ENCODE data around the gene ATP10D. TPM values are rescaled to one million over a fixed set of nuclear protein-coding genes. Genes with fewer than 3 reads are reported as not detected.

The ATP10D gene
- total RNA-seq, 1 experiment from 2014 or later: 5.1 TPM

GRCh38 chr4:47624031-47624441, 139.0 kb downstream of the ATP10D start (continued):
- TF ChIP-seq TCF7L2 (IDR thresholded peaks at IDR 0.05; ENCODE audit: borderline replicate concordance, extremely low read depth, insufficient read depth, insufficient read length): no peak
- no peak for TF ChIP-seq ELF1 (IDR thresholded peaks at IDR 0.05; ENCODE audit: borderline replicate concordance, low read depth)

GRCh38 chr4:47631161-47631560, 146.1 kb downstream of the ATP10D start:
- Histone ChIP-seq H3K4me3 (replicated peaks in 1 of 2; ENCODE audit: low read depth in 1 of 2, low read length in 2 of 2) (no peak overlapping the region), H3K36me3 (ENCODE audit: control insufficient read depth in 1 of 2, insufficient read depth in 2 of 2, low read length in 2 of 2) (no peaks in the 10 kb centered on the region), H3K9me3 (ENCODE audit: control insufficient read depth in 1 of 2, insufficient read depth in 1 of 2, low read depth in 1 of 2, low read length in 2 of 2) (no peaks in the 10 kb centered on the region), H2AFZ (ENCODE audit: low read depth, low read length, poor library complexity, severe bottlenecking) (no peak overlapping the region), H3K9ac (ENCODE audit: low read length) (no peak overlapping the region), H3K4me2 (ENCODE audit: low read length) (no peak overlapping the region), H3K4me1 (ENCODE audit: control insufficient read depth in 1 of 2, insufficient read depth in 2 of 2, low read length in 2 of 2) (no peaks in the 10 kb centered on the region), H3K27me3 (ENCODE audit: insufficient read depth, low read length) (no peaks in the 10 kb centered on the region), H4K20me1 (ENCODE audit: insufficient read depth) (no peaks in the 10 kb centered on the region), H3K9me2 (ENCODE audit: insufficient read depth) (no peaks in the 10 kb centered on the region), H3K79me2 (ENCODE audit: insufficient read depth, low read length) (no peaks in the 10 kb centered on the region), H3K27ac (ENCODE audit: low read depth, low read length) (no peak overlapping the region)
- BruUV-seq (replicated peaks): no TSS peak
- ATAC-seq (no peak), DNase-seq (ENCODE audit: low read depth, low spot score) (no peak)
- CTCF ChIA-PET: no interaction called here
- intact Hi-C loops (cut with micrococcal nuclease): no loop called here
- RAD21 ChIA-PET (ENCODE audit: low non-redundant PET in 1 of 2, low total read pairs in 2 of 2, uncharacterized antibody in 2 of 2, unreplicated experiment in 2 of 2): no interaction called here
- no peak for TF ChIP-seq POLR2A (IDR thresholded peaks at IDR 0.05; ENCODE audit: borderline replicate concordance, extremely low read depth, insufficient read depth, insufficient read length)
- no peak for TF ChIP-seq POLR2AphosphoS5 (IDR thresholded peaks at IDR 0.05; ENCODE audit: low read depth, low read length)
- no peak for TF ChIP-seq FOSL1 (IDR thresholded peaks at IDR 0.05; ENCODE audit: low read depth)
- no peak for TF ChIP-seq ZBTB33 (IDR thresholded peaks at IDR 0.05; ENCODE audit: extremely low read depth, insufficient replicate concordance, low read length)
- no peak for TF ChIP-seq SIN3A (IDR thresholded peaks at IDR 0.05; ENCODE audit: low read depth)
- TF ChIP-seq EZH2phosphoT487 (IDR thresholded peaks at IDR 0.05; ENCODE audit: borderline replicate concordance): no peak
- no peak for TF ChIP-seq CBX3 (IDR thresholded peaks at IDR 0.05; ENCODE audit: low read depth)
- no peak for TF ChIP-seq JUND (IDR thresholded peaks at IDR 0.05)
- TF ChIP-seq EGR1 (IDR thresholded peaks at IDR 0.05; ENCODE audit: low read depth): no peak
- no peak for TF ChIP-seq RAD21 (IDR thresholded peaks at IDR 0.05; ENCODE audit: low read depth)
- no peak for TF ChIP-seq ZFX (IDR thresholded peaks at IDR 0.05)
- TF ChIP-seq, protein P1, sequence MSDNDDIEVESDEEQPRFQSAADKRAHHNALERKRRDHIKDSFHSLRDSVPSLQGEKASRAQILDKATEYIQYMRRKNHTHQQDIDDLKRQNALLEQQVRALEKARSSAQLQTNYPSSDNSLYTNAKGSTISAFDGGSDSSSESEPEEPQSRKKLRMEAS (IDR thresholded peaks at IDR 0.05): no peak
- POLR2A ChIA-PET: no interaction called here

Data from HCT116 (cell line).